ENCODE data around the gene SLC20A1.

DNA sequence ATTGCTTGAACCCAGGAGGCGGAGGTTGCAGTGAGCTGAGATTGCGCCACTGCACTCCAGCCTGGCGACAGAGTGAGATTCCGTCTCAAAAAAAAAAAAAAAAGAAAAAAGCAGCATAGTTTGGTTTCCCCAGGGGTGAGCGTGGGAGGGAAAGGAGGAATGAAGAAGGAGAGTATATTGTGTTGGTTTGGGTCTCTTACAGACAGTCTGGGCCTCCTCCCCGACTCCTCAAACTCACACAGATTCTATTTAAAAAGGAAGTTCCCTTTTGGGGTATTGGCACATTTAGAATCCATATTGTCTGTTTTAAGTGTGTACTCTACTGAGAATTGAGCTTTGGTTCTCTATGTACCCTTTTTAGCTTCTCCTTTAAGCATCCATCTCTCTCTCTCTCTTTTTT lies 27.4 kb upstream of the SLC20A1 start:
- TF ChIP-seq CTCF (IDR thresholded peaks at IDR 0.05) (no peak), POLR2A (IDR thresholded peaks at IDR 0.05) (no peak)

Data from lower leg skin (tissue), 3 donors.